ENCODE measurements around the gene TLE1.
A peak's percentile ranks its signal among the peaks of the same experiment; 100 is the strongest.

Gene TLE1

GRCh38 chr9:81689343-81690175 lies at the start of gene TLE1:
Gene TLE1 (minus strand): TSS chr9:81689547. CDS start chr9:81688240, 1,307 bp downstream.
- TF ChIP-seq GATA3 (IDR thresholded peaks at IDR 0.05; ENCODE audit: low read depth, low read length) (no peak), GATA2 (IDR thresholded peaks at IDR 0.05; ENCODE audit: low read depth, low read length) (peak; percentile 71)

- no peak for TF ChIP-seq GATA2 (IDR thresholded peaks at IDR 0.05; ENCODE audit: low read depth, low read length)
- no peak for TF ChIP-seq GATA3 (IDR thresholded peaks at IDR 0.05; ENCODE audit: low read depth, low read length)
These were observed 48.6 kb upstream of the TLE1 start for GRCh38 chr9:81737871-81738507.

- TF ChIP-seq GATA2 (IDR thresholded peaks at IDR 0.05; ENCODE audit: low read depth, low read length), result no peak
- no peak for TF ChIP-seq GATA3 (IDR thresholded peaks at IDR 0.05; ENCODE audit: low read depth, low read length)
These were observed 39.8 kb upstream of the TLE1 start for GRCh38 chr9:81729135-81729534.

- TF ChIP-seq GATA3 (IDR thresholded peaks at IDR 0.05; ENCODE audit: low read depth, low read length), result no peak
These were observed 35.0 kb upstream of the TLE1 start for GRCh38 chr9:81724242-81724889.

- TF ChIP-seq GATA2 (IDR thresholded peaks at IDR 0.05; ENCODE audit: low read depth, low read length), result no peak
These were observed 32.9 kb upstream of the TLE1 start for GRCh38 chr9:81722277-81722676.

GRCh38 chr9:81720450-81721086 lies 31.2 kb upstream of the TLE1 start:
- TF ChIP-seq GATA3 (IDR thresholded peaks at IDR 0.05; ENCODE audit: low read depth, low read length) (no peak), GATA2 (IDR thresholded peaks at IDR 0.05; ENCODE audit: low read depth, low read length) (no peak)

- TF ChIP-seq GATA2 (IDR thresholded peaks at IDR 0.05; ENCODE audit: low read depth, low read length), result no peak
- no peak for TF ChIP-seq GATA3 (IDR thresholded peaks at IDR 0.05; ENCODE audit: low read depth, low read length)
These were observed 30.6 kb upstream of the TLE1 start for GRCh38 chr9:81719972-81720371.

- no peak for TF ChIP-seq GATA2 (IDR thresholded peaks at IDR 0.05; ENCODE audit: low read depth, low read length)
- no peak for TF ChIP-seq GATA3 (IDR thresholded peaks at IDR 0.05; ENCODE audit: low read depth, low read length)
These were observed 28.9 kb upstream of the TLE1 start for GRCh38 chr9:81718244-81718643.

- TF ChIP-seq GATA3 (IDR thresholded peaks at IDR 0.05; ENCODE audit: low read depth, low read length) (no peak), GATA2 (IDR thresholded peaks at IDR 0.05; ENCODE audit: low read depth, low read length) (no peak)
These were observed 28.4 kb upstream of the TLE1 start for GRCh38 chr9:81717747-81718077.

GRCh38 chr9:81717061-81717746 lies 27.9 kb upstream of the TLE1 start:
- no peak for TF ChIP-seq GATA3 (IDR thresholded peaks at IDR 0.05; ENCODE audit: low read depth, low read length)
- TF ChIP-seq GATA2 (IDR thresholded peaks at IDR 0.05; ENCODE audit: low read depth, low read length), result no peak

GRCh38 chr9:81716409-81716808 lies 27.1 kb upstream of the TLE1 start:
- TF ChIP-seq GATA3 (IDR thresholded peaks at IDR 0.05; ENCODE audit: low read depth, low read length) (no peak), GATA2 (IDR thresholded peaks at IDR 0.05; ENCODE audit: low read depth, low read length) (no peak)

GRCh38 chr9:81705578-81705977 lies 16.2 kb upstream of the TLE1 start:
- TF ChIP-seq GATA3 (IDR thresholded peaks at IDR 0.05; ENCODE audit: low read depth, low read length) (no peak), GATA2 (IDR thresholded peaks at IDR 0.05; ENCODE audit: low read depth, low read length) (no peak)

GRCh38 chr9:81694541-81694940 lies 5.2 kb upstream of the TLE1 start:
- TF ChIP-seq GATA2 (IDR thresholded peaks at IDR 0.05; ENCODE audit: low read depth, low read length) (no peak), GATA3 (IDR thresholded peaks at IDR 0.05; ENCODE audit: low read depth, low read length) (no peak)

Data from SH-SY5Y (cell line).